ENCODE results near the gene CNTNAP5. TPM values are rescaled to one million over a fixed set of nuclear protein-coding genes. Genes with fewer than 3 reads are reported as not detected.

The CNTNAP5 gene
- total and polyA plus RNA-seq, 2 of the 8 experiments (the other 6 are each of a cell fraction or from before 2014, with no cell fraction given) = 0.11 to 0.76 TPM

DNA sequence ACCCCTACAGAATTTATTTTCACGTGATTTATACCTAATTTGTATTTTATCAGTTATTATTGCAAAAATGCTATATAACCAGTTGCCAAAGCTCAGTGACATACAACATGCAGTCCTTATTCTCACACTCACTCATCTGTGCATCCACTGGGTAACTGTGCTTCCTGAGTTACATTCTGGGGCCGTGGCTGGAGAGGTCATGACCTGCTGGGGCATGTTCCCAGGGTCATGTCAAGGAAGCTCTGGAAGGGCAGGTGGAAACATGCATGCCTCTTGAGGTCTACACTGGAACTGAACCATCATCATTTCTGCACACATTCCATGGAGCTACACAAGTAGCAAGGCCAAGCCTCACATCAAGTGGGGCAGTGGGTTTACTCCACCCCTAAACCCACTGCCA lies 715.5 kb downstream of the CNTNAP5 start:
- ChIA-PET POLR2A (ENCODE audit: partially characterized antibody) (no interaction called here), CTCF (ENCODE audit: partially characterized antibody) (interaction anchor here (0.8 kb wide), 1 partner anchor 8 kb away, joined by 3 read pairs; no protein-coding TSS in a partner anchor)
- H3K56ac ChIP-seq (replicated peaks; ENCODE audit: insufficient read length, low read depth, low read length) = no peak overlapping the region
- no peaks in the 10 kb centered on the region for H3K4me1 ChIP-seq (replicated peaks in 1 of 4; ENCODE audit: control insufficient read depth in 3 of 4, insufficient read depth in 4 of 4, low read length in 3 of 4)
- H3K27me3 ChIP-seq (replicated peaks in 1 of 4; ENCODE audit: control insufficient read depth in 3 of 4, extremely low read depth in 1 of 4, insufficient read depth in 3 of 4, low read length in 3 of 4) = no peaks in the 10 kb centered on the region
- H2BK12ac ChIP-seq (ENCODE audit: low read depth, low read length) = no peak overlapping the region
- no peaks in the 10 kb centered on the region; a peak in 1 of 4 replicates for H3K9me3 ChIP-seq (ENCODE audit: insufficient read depth in 2 of 2, low read depth in 1 of 2, low read length in 1 of 2)
- H3K23me2 ChIP-seq (ENCODE audit: low read depth, low read length) = no peaks in the 10 kb centered on the region
- H3K23ac ChIP-seq (ENCODE audit: insufficient read length) = no peak overlapping the region
- no peak overlapping the region for H2AFZ ChIP-seq (ENCODE audit: low read length)
- no peaks in the 10 kb centered on the region for H4K20me1 ChIP-seq (replicated peaks in 1 of 2; ENCODE audit: control insufficient read depth in 1 of 2, insufficient read depth in 2 of 2, low read length in 2 of 2)
- no peak overlapping the region for H2BK15ac ChIP-seq (ENCODE audit: low read length)
- DNase-seq (ENCODE audit: low read depth in 1 of 2, low spot score in 2 of 2) (no peak), FAIRE-seq (no peak)
- H3K36me3 ChIP-seq (ENCODE audit: control insufficient read depth in 2 of 4, insufficient read depth in 4 of 4, low read length in 3 of 4) = no peaks in the 10 kb centered on the region
- no peaks in the 10 kb centered on the region for H3K79me1 ChIP-seq (ENCODE audit: low read depth, low read length)
- H4K5ac ChIP-seq (ENCODE audit: insufficient read length, low read depth, low read length) = no peak overlapping the region
- no peak overlapping the region for H3K14ac ChIP-seq (ENCODE audit: insufficient read length)
- no peaks in the 10 kb centered on the region for H3K79me2 ChIP-seq (ENCODE audit: control insufficient read depth in 1 of 2, insufficient read depth in 2 of 2, low read length in 2 of 2)
- H2BK20ac ChIP-seq (ENCODE audit: low read length) = no peak overlapping the region
- H2BK5ac ChIP-seq (ENCODE audit: low read depth, low read length) = no peak overlapping the region
- no peak overlapping the region for H3K18ac ChIP-seq (ENCODE audit: extremely low read depth, low read length)
- no peak overlapping the region for H2BK120ac ChIP-seq (replicated peaks; ENCODE audit: low read depth, low read length)
- H3K4me3 ChIP-seq (ENCODE audit: extremely low read depth in 1 of 4, insufficient read depth in 2 of 4, low read depth in 3 of 4, low read length in 4 of 4) = no peak overlapping the region
- no peak overlapping the region for H3K27ac ChIP-seq (ENCODE audit: low read depth, low read length)
- no peak overlapping the region for H3K4me2 ChIP-seq (ENCODE audit: insufficient read depth in 1 of 2, low read depth in 2 of 2, low read length in 2 of 2)
- H4K8ac ChIP-seq (ENCODE audit: extremely low read depth, insufficient read depth, low read length) = no peak overlapping the region
- WGBS, 2 experiments (ENCODE audit: extremely low coverage in 1 of 2, insufficient coverage in 1 of 2, insufficient read length in 1 of 2, insufficient replicate concordance in 2 of 2, low coverage in 1 of 2, low lambda C conversion rate in 2 of 2, missing lambda C conversion rate in 1 of 2) = 69% methylated on average over 2 of the region's 2 CpGs; no CpG with 5 or more reads in 1 of the 2 experiments
- no peak overlapping the region for H3K4ac ChIP-seq (replicated peaks; ENCODE audit: insufficient read length, low read depth, low read length)
- no peak overlapping the region for H4K91ac ChIP-seq (replicated peaks; ENCODE audit: insufficient read length, low read length)
- no peak overlapping the region for H2AK5ac ChIP-seq (ENCODE audit: low read depth, low read length)
- H3K9ac ChIP-seq (replicated peaks in 1 of 4; ENCODE audit: extremely low read depth in 1 of 4, low read depth in 3 of 4, low read length in 3 of 4) = no peak overlapping the region
- no peak for TF ChIP-seq SIN3A (conservative IDR thresholded peaks at IDR 0.05 in 1 of 2, IDR thresholded peaks at IDR 0.05 in 1 of 2; ENCODE audit: low read depth in 1 of 2, low read length in 2 of 2)
- no peak for TF ChIP-seq RXRA (IDR thresholded peaks at IDR 0.05; ENCODE audit: insufficient read depth, low read depth, low read length)

Measured in H1 (cell line).